Measurements from ENCODE around the gene CERT1. TPM values are rescaled to one million over a fixed set of nuclear protein-coding genes. Genes with fewer than 3 reads are reported as not detected.

The CERT1 gene
- total RNA-seq, 2 experiments from 2014 or later = 23.9 to 24.6 TPM

DNA sequence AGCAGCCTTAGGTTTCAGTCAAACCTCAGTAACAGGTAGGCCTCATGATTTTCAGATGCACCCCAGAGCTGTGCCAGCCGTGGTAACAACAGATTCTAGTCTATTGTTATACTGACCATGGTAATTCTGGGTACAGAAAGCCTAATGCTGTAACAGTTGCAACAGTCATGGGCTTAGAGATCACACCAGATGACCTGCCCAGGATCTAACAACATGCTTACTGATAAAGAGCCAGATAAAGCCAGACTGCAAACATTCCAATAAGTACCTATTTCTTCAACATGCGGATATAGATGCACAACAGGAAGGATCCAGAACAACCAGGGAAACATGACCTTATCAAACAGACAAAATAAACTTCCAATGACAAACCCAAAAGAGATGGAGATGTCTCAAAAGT is 42.8 kb downstream of the CERT1 start:
- intact Hi-C loops (cut with micrococcal nuclease) = no loop called here
- no peak for DNase-seq
- TF ChIP-seq, protein P1, sequence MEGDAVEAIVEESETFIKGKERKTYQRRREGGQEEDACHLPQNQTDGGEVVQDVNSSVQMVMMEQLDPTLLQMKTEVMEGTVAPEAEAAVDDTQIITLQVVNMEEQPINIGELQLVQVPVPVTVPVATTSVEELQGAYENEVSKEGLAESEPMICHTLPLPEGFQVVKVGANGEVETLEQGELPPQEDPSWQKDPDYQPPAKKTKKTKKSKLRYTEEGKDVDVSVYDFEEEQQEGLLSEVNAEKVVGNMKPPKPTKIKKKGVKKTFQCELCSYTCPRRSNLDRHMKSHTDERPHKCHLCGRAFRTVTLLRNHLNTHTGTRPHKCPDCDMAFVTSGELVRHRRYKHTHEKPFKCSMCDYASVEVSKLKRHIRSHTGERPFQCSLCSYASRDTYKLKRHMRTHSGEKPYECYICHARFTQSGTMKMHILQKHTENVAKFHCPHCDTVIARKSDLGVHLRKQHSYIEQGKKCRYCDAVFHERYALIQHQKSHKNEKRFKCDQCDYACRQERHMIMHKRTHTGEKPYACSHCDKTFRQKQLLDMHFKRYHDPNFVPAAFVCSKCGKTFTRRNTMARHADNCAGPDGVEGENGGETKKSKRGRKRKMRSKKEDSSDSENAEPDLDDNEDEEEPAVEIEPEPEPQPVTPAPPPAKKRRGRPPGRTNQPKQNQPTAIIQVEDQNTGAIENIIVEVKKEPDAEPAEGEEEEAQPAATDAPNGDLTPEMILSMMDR (IDR thresholded peaks at IDR 0.05) = no peak
- CTCF ChIA-PET = no interaction called here
- peaks cover 26% of the 10 kb centered on the region for H3K4me1 Mint-ChIP-seq (ENCODE audit: low read depth)
- H3K36me3 Mint-ChIP-seq (ENCODE audit: low read depth) = peaks cover 44% of the 10 kb centered on the region
- no peaks in the 10 kb centered on the region for H3K27me3 Mint-ChIP-seq
- no peak overlapping the region for H3K4me3 Mint-ChIP-seq
- peaks cover 36% of the 10 kb centered on the region for H3K9me3 Mint-ChIP-seq
- no peak for ATAC-seq
- POLR2A ChIA-PET = no interaction called here
- H3K27ac Mint-ChIP-seq = no peak overlapping the region

DNA sequence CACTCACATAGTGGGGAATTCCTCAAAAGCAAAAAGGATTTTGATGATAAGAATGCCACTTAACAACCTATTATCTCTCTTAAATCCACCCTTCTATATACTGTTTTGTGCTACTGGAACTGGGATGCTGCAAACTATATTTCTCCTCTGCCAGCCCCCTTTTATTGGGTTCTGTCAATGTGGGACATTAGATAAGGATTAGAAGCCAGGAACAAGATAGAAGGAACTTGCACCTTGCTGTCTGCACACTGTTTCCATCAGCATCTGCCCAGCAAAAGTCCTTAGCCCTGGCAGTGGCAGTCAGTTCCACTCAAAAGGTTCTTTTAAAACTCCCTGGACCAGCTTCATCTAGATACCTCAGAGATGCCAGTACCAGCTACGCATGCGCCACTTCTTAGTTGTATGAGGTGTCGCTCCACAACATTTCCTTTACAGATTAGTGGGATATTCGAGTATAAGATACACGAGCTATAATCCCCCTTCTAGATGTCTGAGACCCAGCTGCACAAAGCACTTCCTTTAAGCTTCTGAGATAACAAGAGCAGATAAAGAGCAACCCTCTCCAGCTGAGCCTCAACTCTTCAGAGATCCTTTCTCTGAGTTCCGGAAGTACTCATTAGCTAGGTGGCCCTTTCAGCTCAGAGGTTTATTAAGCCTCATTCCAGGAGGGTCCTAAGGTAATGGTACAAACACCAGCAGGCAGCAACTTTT is 45.3 kb downstream of the CERT1 start:
- CTCF ChIA-PET = interaction anchor here (0.9 kb wide), 1 partner anchor 215 kb away, joined by 3 read pairs; no protein-coding TSS in a partner anchor
- H3K27ac Mint-ChIP-seq = no peak overlapping the region
- H3K9me3 Mint-ChIP-seq = peaks cover 27% of the 10 kb centered on the region
- H3K27me3 Mint-ChIP-seq = no peaks in the 10 kb centered on the region
- H3K36me3 Mint-ChIP-seq (ENCODE audit: low read depth) = peaks cover 40% of the 10 kb centered on the region
- POLR2A ChIA-PET = interaction anchor here (1.1 kb wide), 1 partner anchor 106 kb away, joined by 3 read pairs; no protein-coding TSS in a partner anchor
- no peak overlapping the region for H3K4me3 Mint-ChIP-seq
- ATAC-seq (no peak), DNase-seq (no peak)
- peaks cover 39% of the 10 kb centered on the region for H3K4me1 Mint-ChIP-seq (ENCODE audit: low read depth)
- intact Hi-C loops (cut with micrococcal nuclease) = no loop called here
- TF ChIP-seq, protein P1 (IDR thresholded peaks at IDR 0.05) = no peak

DNA sequence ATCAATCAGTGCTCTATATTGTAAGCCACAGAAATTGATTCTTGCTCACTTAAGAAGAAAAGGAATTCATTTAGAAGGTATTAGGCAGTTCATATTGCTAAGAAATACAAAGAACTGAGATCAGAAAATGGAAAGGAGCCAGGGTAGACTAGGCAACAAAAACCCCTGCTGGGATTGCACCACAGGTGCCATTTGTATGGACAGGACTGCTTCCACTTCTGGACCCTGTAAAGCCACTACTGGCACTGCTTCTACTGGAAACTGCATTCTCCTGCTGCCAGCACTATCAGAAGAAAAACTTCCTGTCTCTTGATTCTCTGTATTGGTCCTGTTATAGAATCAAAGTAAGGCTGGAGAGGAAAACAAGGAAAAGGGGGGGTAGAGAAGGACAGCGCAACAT is 45.9 kb downstream of the CERT1 start:
- CTCF ChIA-PET = no interaction called here
- Mint-ChIP-seq H3K27ac (no peak overlapping the region), H3K9me3 (peaks cover 20% of the 10 kb centered on the region), H3K27me3 (no peaks in the 10 kb centered on the region), H3K36me3 (ENCODE audit: low read depth) (peaks cover 33% of the 10 kb centered on the region), H3K4me3 (no peak overlapping the region), H3K4me1 (ENCODE audit: low read depth) (peaks cover 44% of the 10 kb centered on the region)
- ATAC-seq (no peak), DNase-seq (no peak)
- POLR2A ChIA-PET = no interaction called here
- intact Hi-C loops (cut with micrococcal nuclease) = no loop called here
- TF ChIP-seq, protein P1 (IDR thresholded peaks at IDR 0.05) = no peak

DNA sequence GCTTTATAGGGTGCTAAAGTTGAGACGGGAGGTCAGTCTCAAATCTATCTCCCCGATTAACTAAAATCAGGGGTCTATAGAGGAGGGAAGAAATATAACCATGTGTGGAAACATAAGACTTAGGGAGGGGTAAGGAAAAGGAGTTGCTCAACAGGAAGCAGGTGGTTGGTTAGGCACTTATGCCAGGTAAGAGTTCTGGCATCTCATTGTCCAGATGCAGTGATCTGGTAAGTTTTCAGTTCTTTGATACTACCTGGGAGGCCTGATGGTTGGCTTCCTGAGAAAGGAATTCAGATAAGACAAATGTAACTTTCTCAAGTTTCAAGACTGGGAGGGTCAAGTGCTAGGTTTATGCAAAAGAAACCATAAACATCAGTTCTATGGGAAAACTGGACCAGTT is 47.7 kb downstream of the CERT1 start:
- peaks cover 6% of the 10 kb centered on the region for H3K9me3 Mint-ChIP-seq
- ChIA-PET POLR2A (no interaction called here), CTCF (no interaction called here)
- H3K4me1 Mint-ChIP-seq (ENCODE audit: low read depth) = peaks cover 44% of the 10 kb centered on the region
- ATAC-seq (no peak), DNase-seq (no peak)
- H3K27me3 Mint-ChIP-seq = no peaks in the 10 kb centered on the region
- intact Hi-C loops (cut with micrococcal nuclease) = no loop called here
- no peak overlapping the region for H3K27ac Mint-ChIP-seq
- H3K4me3 Mint-ChIP-seq = no peak overlapping the region
- TF ChIP-seq, protein P1 (IDR thresholded peaks at IDR 0.05) = no peak
- H3K36me3 Mint-ChIP-seq (ENCODE audit: low read depth) = peaks cover 28% of the 10 kb centered on the region

DNA sequence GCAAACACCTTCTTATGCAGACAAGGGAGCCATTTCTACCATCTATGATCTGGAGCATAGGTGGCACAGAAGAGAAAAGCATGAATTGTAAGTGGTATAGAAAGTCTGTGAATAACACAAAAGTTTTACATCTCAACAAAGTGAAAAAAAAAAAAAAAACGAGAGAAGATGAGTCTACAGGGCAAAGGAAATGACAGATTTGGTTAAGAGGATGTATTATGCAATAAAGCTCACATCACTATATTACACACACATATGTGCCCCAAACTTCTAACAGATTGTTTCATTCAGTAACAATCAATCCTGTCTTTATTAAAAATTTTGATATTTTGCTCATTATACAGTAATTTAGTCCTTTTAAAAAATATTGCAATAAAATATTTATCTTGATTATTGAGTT is 49.8 kb downstream of the CERT1 start:
- Mint-ChIP-seq H3K9me3 (no peaks in the 10 kb centered on the region), H3K36me3 (ENCODE audit: low read depth) (peaks cover 25% of the 10 kb centered on the region), H3K4me3 (no peak overlapping the region), H3K27ac (no peak overlapping the region), H3K27me3 (no peaks in the 10 kb centered on the region), H3K4me1 (ENCODE audit: low read depth) (peaks cover 40% of the 10 kb centered on the region)
- POLR2A ChIA-PET = no interaction called here
- peak; percentile 53 for ATAC-seq
- no peak for DNase-seq
- TF ChIP-seq, protein P1 (IDR thresholded peaks at IDR 0.05) = no peak
- CTCF ChIA-PET = no interaction called here
- intact Hi-C loops (cut with micrococcal nuclease) = no loop called here

All from activated CD8-positive, alpha-beta T cell treated with anti-CD3 and anti-CD28 coated beads for 36 hours (primary cell).